ENCODE measurements around the gene TSPAN11. TPM values are rescaled to one million over a fixed set of nuclear protein-coding genes. Genes with fewer than 3 reads are reported as not detected.

Gene TSPAN11
- total RNA-seq, 1 donor from 2014 or later = 12.4 TPM

DNA sequence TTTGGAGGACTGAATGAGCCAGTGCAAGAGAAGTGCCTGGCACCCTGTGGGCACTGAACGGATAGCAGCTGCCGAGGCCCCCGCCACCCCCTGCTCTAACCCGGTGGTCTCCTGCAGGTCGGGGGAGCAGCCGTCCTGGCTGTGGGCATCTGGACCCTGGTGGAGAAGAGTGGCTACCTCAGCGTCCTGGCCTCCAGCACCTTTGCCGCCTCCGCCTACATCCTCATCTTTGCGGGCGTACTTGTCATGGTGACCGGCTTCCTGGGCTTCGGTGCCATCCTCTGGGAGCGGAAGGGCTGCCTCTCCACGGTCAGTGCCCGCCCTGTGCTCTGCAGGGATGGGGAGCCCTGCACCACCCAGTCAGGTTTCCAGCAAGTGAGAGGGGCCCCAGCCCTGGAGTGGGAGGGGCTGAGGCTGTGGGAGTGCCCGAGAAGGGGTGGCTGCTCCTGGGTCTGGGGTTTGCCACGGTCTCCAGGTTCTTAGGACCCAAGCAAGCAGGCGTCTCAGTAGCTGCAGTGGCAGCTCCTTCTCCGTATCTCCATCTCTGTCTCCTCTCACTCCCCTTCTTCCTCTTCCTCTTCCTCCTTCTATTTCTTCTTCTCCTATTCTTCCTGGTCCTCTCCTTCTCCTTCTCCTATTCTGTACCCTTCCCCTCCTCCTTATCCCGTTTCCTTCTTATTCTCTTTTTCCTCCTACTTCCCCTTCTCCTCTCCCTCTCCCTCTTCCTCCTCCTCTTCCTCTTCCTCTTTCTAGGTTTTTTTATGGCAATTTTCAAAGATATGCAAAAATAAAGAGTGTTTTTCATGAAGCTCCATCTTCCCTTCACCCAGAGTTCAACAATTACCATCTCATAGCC lies 37.4 kb downstream of the TSPAN11 start:
- H3K79me2 ChIP-seq (ENCODE audit: insufficient read depth, low read length) = no peaks in the 10 kb centered on the region
- H3K9me3 Mint-ChIP-seq (ENCODE audit: unreplicated experiment) = peaks cover 2% of the 10 kb centered on the region
- no peak overlapping the region for H3K4me3 ChIP-seq (ENCODE audit: insufficient read depth, low read depth, low read length)
- H3K27ac ChIP-seq (ENCODE audit: low read depth, low read length) = no peak overlapping the region
- no peak overlapping the region for H3K9ac ChIP-seq (ENCODE audit: low read length)
- H2AFZ ChIP-seq (ENCODE audit: low read depth, low read length) = no peak overlapping the region
- FAIRE-seq (no peak), DNase-seq (ENCODE audit: low read depth) (no peak)
- H3K4me2 ChIP-seq (ENCODE audit: low read length) = no peak overlapping the region
- no peaks in the 10 kb centered on the region for H4K20me1 ChIP-seq (ENCODE audit: insufficient read depth, low read length)
- H3K4me1 ChIP-seq (ENCODE audit: insufficient read depth, low read length) = no peaks in the 10 kb centered on the region
- TF ChIP-seq EZH2 (IDR thresholded peaks at IDR 0.05; ENCODE audit: insufficient read depth, low read length) = no peak
- TF ChIP-seq, protein P1, sequence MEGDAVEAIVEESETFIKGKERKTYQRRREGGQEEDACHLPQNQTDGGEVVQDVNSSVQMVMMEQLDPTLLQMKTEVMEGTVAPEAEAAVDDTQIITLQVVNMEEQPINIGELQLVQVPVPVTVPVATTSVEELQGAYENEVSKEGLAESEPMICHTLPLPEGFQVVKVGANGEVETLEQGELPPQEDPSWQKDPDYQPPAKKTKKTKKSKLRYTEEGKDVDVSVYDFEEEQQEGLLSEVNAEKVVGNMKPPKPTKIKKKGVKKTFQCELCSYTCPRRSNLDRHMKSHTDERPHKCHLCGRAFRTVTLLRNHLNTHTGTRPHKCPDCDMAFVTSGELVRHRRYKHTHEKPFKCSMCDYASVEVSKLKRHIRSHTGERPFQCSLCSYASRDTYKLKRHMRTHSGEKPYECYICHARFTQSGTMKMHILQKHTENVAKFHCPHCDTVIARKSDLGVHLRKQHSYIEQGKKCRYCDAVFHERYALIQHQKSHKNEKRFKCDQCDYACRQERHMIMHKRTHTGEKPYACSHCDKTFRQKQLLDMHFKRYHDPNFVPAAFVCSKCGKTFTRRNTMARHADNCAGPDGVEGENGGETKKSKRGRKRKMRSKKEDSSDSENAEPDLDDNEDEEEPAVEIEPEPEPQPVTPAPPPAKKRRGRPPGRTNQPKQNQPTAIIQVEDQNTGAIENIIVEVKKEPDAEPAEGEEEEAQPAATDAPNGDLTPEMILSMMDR (IDR thresholded peaks at IDR 0.05; ENCODE audit: insufficient read depth, low read depth, low read length) = no peak
- no peaks in the 10 kb centered on the region for H3K4me1 Mint-ChIP-seq (ENCODE audit: low read depth, unreplicated experiment)
- H3K36me3 Mint-ChIP-seq (ENCODE audit: low read depth, unreplicated experiment) = peaks cover 7% of the 10 kb centered on the region
- H3K9me3 ChIP-seq (ENCODE audit: insufficient read depth, low read depth, low read length) = no peaks in the 10 kb centered on the region
- H3K27me3 Mint-ChIP-seq (ENCODE audit: low read depth, unreplicated experiment) = peaks cover 48% of the 10 kb centered on the region
- no peak overlapping the region for H3K4me3 Mint-ChIP-seq (ENCODE audit: unreplicated experiment)
- H3K27ac Mint-ChIP-seq (ENCODE audit: unreplicated experiment) = no peak overlapping the region
- no peaks in the 10 kb centered on the region for H3K27me3 ChIP-seq (ENCODE audit: insufficient read depth, low read length)
- H3K36me3 ChIP-seq (ENCODE audit: insufficient read depth, low read length) = no peaks in the 10 kb centered on the region

DNA sequence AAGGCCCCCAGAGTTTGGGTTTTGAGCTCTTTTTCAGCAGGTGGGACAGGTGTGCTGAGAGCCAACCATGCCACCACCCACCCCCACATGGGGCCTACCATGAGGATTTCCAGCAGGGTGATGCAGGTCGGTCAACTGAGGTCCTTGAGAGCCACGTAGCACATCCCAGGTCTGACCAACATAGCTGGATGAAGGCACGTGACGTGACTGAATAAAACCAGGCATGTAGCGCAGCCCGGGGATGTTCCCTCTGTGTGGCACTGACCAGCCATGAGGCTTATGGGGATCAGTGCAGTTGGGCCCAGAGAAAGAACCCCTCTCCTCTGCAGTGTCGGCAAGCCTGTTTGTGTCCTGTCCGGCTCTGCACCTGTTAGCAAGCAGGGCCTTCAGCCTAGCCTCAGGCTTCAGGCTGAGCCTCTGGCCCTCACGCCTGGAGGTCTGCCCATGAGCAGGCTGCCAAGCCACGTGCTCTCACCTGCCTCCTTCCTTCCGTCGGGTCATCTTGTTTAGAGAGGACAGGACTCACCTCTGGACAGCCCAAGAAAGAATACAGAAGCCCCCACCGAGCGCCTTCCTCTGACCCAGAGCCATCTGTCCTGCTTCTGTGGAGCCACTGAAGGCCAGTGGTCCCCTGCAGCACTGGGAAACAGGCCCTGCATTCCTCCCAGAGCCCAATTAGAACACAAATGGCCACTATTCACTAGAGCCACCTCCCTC lies 38.5 kb downstream of the TSPAN11 start:
- peaks cover 10% of the 10 kb centered on the region for H3K36me3 Mint-ChIP-seq (ENCODE audit: low read depth, unreplicated experiment)
- H3K4me3 Mint-ChIP-seq (ENCODE audit: unreplicated experiment) = no peak overlapping the region
- no peak overlapping the region for H3K4me3 ChIP-seq (ENCODE audit: insufficient read depth, low read depth, low read length)

More for the DNA sequence above, 38.5 kb downstream of the TSPAN11 start:
- peaks cover 54% of the 10 kb centered on the region for H3K27me3 Mint-ChIP-seq (ENCODE audit: low read depth, unreplicated experiment)
- no peak overlapping the region for H3K27ac Mint-ChIP-seq (ENCODE audit: unreplicated experiment)
- H3K27me3 ChIP-seq (ENCODE audit: insufficient read depth, low read length) = no peaks in the 10 kb centered on the region
- peaks cover 2% of the 10 kb centered on the region for H3K9me3 Mint-ChIP-seq (ENCODE audit: unreplicated experiment)
- no peaks in the 10 kb centered on the region for H3K4me1 Mint-ChIP-seq (ENCODE audit: low read depth, unreplicated experiment)
- H3K4me1 ChIP-seq (ENCODE audit: insufficient read depth, low read length) = no peaks in the 10 kb centered on the region
- no peaks in the 10 kb centered on the region for H4K20me1 ChIP-seq (ENCODE audit: insufficient read depth, low read length)
- H3K27ac ChIP-seq (ENCODE audit: low read depth, low read length) = no peak overlapping the region
- H3K79me2 ChIP-seq (ENCODE audit: insufficient read depth, low read length) = no peaks in the 10 kb centered on the region
- H3K4me2 ChIP-seq (ENCODE audit: low read length) = no peak overlapping the region
- no peak overlapping the region for H2AFZ ChIP-seq (ENCODE audit: low read depth, low read length)
- no peak for FAIRE-seq
- no peak for DNase-seq (ENCODE audit: low read depth)
- H3K9ac ChIP-seq (ENCODE audit: low read length) = no peak overlapping the region
- no peaks in the 10 kb centered on the region for H3K9me3 ChIP-seq (ENCODE audit: insufficient read depth, low read depth, low read length)
- no peaks in the 10 kb centered on the region for H3K36me3 ChIP-seq (ENCODE audit: insufficient read depth, low read length)
- TF ChIP-seq, protein P1 (IDR thresholded peaks at IDR 0.05; ENCODE audit: insufficient read depth, low read depth, low read length) = no peak
- TF ChIP-seq EZH2 (IDR thresholded peaks at IDR 0.05; ENCODE audit: insufficient read depth, low read length) = no peak

Data from astrocyte (in vitro differentiated cells and primary cell).